ENCODE data around the gene P4HTM.

The P4HTM gene

DNA sequence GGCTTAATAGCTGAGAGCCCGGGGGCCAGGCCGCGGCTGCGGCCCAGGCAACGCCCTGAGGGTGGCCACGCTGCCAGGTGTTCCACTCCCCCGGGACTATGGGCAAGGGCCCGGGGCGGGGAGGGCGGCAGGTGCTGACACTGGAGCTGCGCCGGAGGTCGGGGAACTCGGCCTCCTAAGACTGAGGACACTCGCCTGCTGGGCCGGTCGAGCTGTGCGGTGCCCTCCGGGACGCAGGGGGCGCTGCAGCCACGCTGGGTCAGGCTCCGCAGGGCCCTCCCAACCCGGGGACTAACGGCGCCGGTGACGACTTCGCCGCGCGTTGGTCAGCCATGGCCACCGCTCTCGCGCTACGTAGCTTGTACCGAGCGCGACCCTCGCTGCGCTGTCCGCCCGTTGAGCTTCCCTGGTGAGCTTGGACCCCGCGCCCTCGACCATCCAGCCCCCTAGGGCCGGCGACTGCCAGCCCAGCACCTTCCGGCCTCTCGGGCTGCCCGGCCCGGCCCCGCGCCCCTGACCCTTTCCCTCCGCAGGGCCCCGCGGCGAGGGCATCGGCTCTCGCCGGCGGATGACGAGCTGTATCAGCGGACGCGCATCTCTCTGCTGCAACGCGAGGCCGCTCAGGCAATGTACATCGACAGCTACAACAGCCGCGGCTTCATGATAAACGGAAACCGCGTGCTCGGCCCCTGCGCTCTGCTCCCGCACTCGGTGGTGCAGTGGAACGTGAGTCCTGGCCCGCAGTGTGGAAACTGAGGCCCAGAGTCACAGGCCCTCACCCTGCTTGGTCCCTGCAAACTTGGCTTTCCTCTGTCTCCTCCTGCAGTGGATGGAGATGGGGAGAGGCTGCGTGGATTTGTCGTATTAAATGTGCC, 32.0 kb downstream of the P4HTM start, which contains the start of gene NDUFAF3:
TSS of gene NDUFAF3 (plus strand) at position 309 of the 875 bp plus-strand sequence. CDS start at position 333, 24 bp downstream.
- peak; percentile 84 to 88 (median 86) for DNase-seq (ENCODE audit: low read depth in 4 of 4, low spot score in 1 of 4)

DNA sequence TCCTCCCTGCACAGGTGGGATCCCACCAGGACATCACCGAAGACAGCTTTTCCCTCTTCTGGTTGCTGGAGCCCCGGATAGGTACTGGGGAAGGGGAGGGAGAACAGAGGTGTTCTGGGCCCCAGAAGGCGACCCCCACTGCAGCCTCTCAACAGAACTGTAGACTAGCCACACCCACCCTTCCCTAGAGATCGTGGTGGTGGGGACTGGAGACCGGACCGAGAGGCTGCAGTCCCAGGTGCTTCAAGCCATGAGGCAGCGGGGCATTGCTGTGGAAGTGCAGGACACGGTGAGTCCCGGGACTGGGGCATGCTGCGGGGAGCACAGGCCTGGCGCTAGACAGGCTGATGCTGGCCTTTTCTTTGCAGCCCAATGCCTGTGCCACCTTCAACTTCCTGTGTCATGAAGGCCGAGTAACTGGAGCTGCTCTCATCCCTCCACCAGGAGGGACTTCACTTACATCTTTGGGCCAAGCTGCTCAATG, 32.7 kb downstream of the P4HTM start:
- DNase-seq (ENCODE audit: low read depth in 4 of 4, low spot score in 1 of 4) = no peak

DNA sequence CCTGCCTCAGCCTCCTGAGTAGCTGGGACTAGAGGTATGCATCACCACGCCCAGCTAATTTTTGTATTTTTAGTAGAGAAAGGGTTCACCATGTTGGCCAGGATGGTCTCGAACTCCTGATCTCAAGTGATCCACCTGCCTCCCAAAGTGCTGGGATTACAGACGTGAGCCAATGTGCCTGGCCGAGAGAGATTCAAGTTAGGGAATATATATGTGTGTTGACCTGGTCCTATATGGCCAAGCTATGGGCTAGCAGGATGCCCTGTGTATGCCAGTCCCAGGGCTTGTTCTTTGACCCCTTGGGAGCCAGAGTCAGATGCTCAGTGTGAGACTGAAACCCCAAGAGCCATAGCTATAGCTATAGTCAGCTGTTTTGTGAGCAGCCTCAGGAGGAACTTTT, 33.7 kb downstream of the P4HTM start:
- no peak for DNase-seq (ENCODE audit: low read depth in 4 of 4, low spot score in 1 of 4)

DNA sequence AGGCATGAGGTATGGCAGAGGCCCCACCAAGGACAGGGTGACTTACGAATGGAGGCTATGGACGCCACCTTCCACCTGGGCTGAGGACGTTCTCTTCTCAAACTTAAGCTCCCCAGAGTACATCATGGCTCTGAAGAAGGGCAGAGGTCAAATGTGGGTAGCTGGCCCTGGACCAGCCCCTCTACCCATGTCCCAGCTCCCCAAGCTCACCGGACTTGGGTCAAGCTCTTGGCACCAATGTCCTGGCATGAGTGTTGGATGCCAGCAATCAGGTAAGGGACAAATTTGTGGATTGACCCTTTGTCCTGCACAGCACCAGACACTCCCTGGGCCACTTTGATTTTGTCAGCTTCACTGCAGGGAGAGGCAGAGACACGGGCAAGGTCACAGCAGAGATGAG, 34.4 kb downstream of the P4HTM start:
- DNase-seq (ENCODE audit: low read depth in 4 of 4, low spot score in 1 of 4) = no peak

DNA sequence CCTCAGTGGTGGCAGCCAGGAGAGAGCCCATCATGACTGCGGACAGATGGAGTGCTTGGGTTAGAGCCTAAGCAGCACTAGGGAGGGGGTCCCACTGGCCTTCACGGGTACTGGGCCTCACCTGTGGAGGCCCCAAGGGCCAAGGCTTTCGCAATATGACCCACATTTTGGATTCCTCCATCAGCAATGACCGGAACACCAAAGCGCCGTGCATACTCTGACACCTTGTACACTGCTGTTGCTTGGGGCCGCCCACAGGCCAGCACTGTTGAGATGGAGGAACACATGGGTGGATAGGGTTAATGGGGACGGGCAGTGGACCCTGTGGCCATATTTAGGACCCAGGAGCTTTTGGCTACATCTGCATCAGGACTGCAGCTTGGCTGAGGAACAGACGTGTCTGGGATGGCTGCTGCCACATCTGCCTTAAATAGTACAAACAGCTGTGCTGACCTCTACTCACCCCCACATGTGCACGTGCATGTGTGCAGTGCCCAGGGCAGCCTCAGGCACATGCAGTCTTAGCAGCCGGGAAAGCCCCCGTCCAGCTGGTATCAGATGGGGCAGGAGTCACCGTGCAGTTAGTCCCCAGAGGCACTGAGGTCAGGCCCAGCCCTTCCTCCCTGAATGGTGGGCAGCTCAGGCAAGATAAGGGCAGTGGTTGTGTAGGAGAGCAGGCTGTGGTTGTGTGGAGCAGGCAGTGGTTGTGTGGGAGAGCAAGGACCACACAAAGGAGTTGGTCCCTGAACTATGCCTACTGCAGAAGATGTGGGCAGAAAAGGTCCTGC, 35.2 kb downstream of the P4HTM start:
- no peak for DNase-seq (ENCODE audit: low read depth in 4 of 4, low spot score in 1 of 4)

DNA sequence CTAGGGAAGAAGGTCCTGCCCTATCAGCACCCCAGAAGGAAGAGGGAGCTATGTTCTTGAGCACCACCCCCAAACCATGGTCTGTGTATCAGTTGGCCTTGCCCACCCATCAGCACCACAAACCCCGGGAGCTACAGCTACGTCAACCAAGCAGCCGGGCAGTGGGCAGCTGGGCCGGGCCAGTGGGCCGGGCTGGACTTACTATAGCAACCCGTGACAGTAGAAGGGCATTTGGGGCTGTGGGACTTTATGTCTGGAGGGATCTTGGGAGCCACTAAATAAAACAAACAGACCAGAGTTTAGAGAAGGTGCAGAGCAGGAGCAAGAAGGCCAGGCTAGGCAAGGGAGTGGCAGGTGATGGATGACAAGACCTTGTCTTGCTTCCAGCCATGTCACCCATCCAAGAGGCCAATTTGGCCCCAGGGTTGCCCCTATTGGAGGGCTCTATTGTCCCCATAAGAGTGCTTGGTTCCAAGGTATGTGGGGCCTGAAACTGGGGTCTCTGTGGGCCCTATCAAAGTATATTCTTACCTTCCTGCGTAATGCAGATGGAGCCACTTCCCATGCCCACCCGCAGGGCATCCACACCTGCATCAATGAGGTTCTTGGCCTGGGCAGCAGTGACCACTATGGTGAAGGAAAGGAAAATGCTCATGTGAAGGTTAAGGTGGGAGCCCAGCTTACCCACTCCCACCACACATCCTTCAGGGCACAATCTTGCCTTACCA, 35.9 kb downstream of the P4HTM start:
- no peak for DNase-seq (ENCODE audit: low read depth in 4 of 4, low spot score in 1 of 4)

DNA sequence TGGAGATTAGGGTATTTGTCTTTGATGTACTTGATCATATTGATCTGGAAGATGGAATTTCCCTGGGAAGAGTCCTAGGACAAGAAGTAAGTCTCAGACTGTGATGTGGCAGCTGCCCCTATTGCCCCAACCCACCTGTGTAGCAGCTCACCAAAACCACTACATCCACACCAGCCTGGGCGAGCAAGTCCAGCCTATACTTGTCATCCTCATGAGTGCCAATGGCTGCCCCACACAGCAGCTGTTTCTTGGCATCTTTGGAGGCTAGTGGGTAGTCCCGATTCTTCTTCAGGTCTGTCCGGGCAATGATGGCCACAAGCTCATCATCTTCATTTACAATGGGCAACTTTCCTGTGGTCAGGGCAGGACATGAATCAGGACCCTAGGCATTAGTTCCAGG, 36.5 kb downstream of the P4HTM start:
- no peak for DNase-seq (ENCODE audit: low read depth in 4 of 4, low spot score in 1 of 4)

DNA sequence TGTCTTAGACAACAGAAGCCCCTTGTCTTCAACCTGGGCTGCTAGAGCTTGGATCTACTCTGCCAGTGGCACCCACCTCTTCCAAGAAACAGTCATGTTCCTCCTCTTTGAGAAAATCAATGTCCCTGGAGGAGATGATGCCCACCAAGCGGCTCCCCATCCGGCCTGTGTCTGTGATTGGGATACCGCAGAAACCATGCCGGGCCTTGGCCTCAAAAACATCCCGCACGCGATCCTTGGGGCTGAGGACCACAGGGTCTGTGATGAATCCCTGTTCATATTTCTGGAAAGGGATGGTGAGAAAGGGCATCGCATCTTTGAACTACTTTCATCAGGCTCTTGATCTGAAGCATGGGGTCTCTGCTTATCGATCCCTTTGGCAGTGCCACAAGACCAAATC, 37.6 kb downstream of the P4HTM start:
- DNase-seq (ENCODE audit: low read depth in 4 of 4, low spot score in 1 of 4) = no peak

DNA sequence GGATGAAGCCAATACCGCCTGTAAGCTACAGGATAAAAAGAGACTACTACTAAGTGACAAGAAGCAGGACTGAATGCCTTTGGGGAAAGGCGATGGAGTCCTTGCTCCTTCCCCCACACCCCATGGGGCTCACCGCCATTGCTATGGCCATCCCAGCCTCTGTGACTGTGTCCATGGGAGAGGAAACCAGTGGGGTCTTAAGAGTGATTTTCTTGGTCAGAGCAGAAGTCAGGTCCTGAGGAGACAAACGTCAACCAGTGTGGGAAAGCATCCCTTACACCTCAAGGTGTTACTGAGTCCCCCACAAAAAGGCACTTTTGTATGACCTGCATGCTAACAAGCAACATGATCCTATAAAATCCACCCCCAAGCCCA, 38.2 kb downstream of the P4HTM start:
- no peak for DNase-seq (ENCODE audit: low read depth in 4 of 4, low spot score in 1 of 4)

DNA sequence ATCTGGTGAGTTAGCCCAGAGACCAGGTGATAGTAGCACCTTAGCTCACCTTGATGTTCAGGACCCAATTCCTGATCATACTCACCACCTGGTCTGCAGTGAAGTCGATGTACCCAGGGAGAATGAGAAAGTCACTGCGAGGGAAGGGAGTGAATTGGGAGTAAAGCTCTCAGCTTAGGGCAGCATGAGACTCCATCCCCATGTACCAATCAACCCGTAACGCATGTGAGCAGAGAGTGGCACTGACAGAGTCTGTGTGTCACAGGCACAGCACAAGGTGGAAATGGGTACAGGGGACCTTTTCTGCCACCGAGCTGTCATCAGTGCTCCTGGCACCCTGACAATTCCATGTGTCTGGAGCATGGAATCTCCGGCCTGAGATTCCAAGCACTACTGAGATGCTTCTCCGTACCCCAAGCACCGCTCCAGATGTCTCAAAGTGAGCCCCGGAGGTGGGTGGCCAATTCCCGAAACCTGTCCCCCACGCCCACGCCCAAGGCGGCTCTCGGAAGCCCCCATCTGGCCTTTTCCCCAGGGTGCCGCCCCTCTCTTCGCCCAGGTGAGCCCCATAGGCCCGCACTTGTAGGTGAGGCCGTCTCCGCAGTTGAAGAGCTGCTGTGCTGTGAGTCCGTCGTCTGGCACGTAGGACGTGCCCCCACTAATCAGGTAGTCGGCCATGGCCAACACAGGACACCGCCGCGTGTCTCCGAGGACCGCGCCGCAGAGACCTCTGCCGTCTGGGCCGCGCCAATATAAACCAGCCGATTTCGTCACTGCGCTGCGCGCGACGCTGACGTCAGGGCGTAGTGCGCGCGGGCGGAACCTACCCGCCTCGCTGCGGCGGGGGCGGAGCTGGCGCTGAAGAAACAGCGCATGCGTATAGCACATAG, 38.9 kb downstream of the P4HTM start, which contains the start of gene IMPDH2:
TSS of gene IMPDH2 (minus strand) at position 726 of the 890 bp plus-strand sequence. CDS start at position 678, 48 bp downstream.
- DNase-seq (ENCODE audit: low read depth in 4 of 4, low spot score in 1 of 4) = peak; percentile 84 to 89 (median 86)

DNA sequence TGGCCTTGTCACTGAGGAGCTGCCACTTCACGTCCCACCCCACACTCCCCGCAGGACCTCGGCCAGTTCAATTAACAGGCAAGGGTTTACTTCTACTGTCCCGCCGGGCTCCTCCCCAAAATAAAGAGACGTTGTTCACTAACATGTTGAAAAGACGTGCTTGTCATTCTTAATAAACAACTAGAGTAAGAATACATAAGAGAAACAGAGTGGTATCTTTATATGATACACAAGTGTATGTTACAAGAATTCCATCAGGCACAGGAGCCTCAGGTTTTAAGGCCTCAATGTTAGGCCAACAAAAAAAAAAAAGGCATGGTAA, 39.5 kb downstream of the P4HTM start:
- DNase-seq (ENCODE audit: low read depth in 4 of 4, low spot score in 1 of 4) = no peak

DNA sequence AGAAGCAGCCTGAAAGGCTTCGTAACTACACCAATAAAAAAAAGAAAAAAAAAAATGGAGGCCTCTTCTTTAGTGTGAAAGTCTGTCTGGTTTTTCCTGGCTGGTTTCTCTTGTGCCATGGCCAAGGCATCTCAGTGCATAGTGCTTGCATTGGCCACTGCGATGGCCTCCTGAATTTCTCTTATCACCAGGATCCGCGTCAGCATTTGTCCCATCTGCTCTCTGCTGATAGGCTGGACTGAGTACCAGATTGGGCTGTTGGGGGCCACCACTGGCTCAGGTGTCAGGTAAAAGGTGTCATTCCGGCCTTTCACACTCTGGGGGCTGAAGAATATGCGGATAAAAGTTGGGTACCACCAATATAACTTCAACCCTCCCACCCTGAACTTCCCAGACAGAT, 40.3 kb downstream of the P4HTM start:
- no peak for DNase-seq (ENCODE audit: low read depth in 4 of 4, low spot score in 1 of 4)

DNA sequence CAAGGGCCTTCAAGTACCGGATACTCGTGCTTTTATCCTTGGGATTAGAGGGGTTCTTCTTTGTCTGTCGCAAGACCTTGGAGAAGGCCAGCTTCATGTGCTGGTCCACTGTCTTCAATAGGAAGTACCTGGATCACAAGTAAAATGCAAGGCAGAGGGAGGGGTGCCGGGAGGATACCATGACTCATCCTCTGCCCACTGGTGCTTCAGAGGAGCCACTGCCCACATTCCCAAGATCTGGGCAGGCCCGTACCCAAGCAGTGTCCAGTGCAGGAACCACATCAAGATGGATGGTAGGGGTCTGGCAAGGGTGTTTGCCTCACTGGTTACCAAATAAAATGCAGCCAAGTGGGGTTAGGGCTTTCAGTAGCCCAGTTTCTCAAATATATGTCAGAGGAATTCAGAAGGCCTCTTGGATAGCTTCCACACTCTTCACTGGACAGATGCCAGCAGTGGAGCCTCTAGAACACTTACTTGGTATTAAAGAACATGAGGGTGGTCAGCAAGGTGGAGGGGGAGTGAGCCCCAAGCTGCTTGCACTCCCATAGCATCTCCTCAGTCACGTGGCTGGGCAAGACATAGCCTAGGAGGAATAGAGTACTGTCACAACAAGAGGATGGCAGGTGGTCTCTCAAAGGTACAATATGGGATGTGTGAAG, 42.7 kb downstream of the P4HTM start:
- no peak for DNase-seq (ENCODE audit: low read depth in 4 of 4, low spot score in 1 of 4)

DNA sequence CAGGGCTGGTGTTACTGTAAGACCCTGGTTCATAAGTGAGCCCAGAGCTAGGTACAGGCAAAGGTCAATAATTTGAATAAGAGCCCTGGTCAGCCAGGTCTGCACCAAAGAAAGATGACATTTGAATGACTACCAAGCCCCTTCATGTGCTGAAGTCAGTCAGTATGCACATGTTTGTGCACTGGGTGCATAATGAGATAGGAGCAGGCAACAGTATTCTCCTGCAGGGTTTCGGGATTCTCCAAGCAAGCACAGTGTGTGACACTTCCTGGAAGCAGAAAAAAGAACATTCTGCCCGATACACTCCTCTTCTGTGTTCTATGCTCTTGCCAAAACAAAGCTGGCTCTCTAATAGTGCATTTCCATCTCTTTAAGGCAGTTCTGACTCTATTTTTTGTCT, 44.6 kb downstream of the P4HTM start:
- DNase-seq (ENCODE audit: low read depth in 4 of 4, low spot score in 1 of 4) = no peak

DNA sequence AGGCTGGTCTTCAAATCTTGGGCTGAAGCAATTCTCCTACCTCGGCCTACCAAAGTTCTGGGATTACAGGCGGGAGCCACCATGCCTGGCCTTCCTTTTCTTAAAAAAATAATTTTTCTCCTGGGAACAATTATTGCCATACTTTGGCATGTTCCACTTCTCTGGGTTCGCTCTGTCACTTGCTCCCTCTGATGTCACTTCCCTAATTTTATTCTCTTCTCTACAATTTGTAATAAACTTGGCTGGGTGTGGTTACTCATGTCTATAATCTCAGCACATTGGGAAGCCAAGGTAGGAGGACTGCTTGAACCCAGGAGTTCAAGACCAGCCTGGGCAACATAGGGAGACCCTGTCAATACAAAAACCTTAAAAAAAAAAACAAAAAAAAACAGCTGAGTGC, 45.2 kb downstream of the P4HTM start:
- no peak for DNase-seq (ENCODE audit: low read depth in 4 of 4, low spot score in 1 of 4)

DNA sequence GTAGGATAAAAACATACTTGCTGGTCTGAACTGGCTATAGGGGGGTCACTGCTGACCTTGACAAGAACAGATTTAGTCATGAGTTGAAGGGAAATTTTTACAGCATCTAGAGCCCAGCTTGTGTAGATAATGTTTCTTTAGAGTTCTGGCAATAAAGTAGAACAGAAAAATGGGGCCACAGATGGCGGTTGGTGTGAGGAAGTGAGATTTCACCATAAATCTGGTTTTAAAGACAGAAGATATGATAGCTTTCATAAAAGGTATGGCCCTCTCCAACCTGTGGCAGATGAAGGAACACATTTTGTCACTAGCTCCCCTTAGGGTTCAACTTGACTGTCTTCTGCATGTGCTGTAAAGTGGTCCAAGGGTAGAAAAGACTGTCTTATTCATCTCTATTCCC, 63.5 kb downstream of the P4HTM start:
- no peak for DNase-seq (ENCODE audit: low read depth in 4 of 4, low spot score in 1 of 4)

DNA sequence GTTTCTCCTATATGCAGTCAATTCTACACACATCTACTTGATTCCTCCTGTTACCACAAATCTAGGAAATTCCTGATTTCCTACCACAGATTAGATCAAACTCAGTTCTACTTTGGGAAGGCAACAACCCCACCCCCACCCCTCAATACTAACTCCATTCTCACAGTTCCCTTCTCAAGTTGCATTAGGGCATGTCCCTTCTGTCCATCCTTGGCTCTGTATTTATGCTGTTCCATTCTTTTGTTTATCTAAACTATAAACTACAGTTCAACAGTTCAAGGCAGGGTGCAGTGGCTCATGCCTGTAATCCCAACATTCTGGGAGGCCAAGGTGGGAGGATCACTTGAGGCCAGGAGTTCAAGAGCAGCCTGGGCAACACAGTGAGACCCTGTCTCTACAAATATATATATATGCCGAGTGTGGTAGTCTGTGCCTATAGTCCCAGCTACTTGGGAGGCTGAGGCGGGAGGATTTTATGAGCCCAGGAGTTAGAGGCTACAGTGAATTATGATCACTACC, 64.4 kb downstream of the P4HTM start:
- no peak for DNase-seq (ENCODE audit: low read depth in 4 of 4, low spot score in 1 of 4)
